ENCODE results near the gene MINDY4. TPM values are rescaled to one million over a fixed set of nuclear protein-coding genes. Genes with fewer than 3 reads are reported as not detected.

MINDY4 gene
- total RNA-seq, 2 donors from 2014 or later: 5.4 to 8.8 TPM

GRCh38 chr7:30795161-30795948 is 24.1 kb downstream of the MINDY4 start:
- peaks cover 9% of the 10 kb centered on the region for H3K36me3 ChIP-seq
- H3K27me3 ChIP-seq: no peaks in the 10 kb centered on the region
- peaks cover 0 to 53% of the 10 kb centered on the region in 2 donors for H3K4me1 ChIP-seq
- H3K9me3 ChIP-seq: no peaks in the 10 kb centered on the region
- H3K27ac ChIP-seq: peak overlapping the region; percentile 41 to 61
- DNase-seq (ENCODE audit: low spot score): no peak
- no peak overlapping the region for H3K4me3 ChIP-seq
- TF ChIP-seq CTCF (IDR thresholded peaks at IDR 0.05): no peak

GRCh38 chr7:30796105-30796869 is 25.1 kb downstream of the MINDY4 start:
- TF ChIP-seq CTCF (IDR thresholded peaks at IDR 0.05): no peak
- no peaks in the 10 kb centered on the region for H3K27me3 ChIP-seq
- H3K9me3 ChIP-seq: no peaks in the 10 kb centered on the region
- no peak overlapping the region for H3K4me3 ChIP-seq
- H3K4me1 ChIP-seq: peaks cover 0 to 58% of the 10 kb centered on the region in 2 donors
- peak overlapping the region; percentile 41 to 61 for H3K27ac ChIP-seq
- H3K36me3 ChIP-seq: peaks cover 6% of the 10 kb centered on the region
- DNase-seq (ENCODE audit: low spot score): no peak

GRCh38 chr7:30797176-30798040 is 26.2 kb downstream of the MINDY4 start:
- no peak for DNase-seq (ENCODE audit: low spot score)
- TF ChIP-seq CTCF (IDR thresholded peaks at IDR 0.05): no peak
- Histone ChIP-seq H3K36me3 (no peaks in the 10 kb centered on the region), H3K27ac (peak overlapping the region; percentile 10 to 61), H3K27me3 (no peaks in the 10 kb centered on the region), H3K4me3 (no peak overlapping the region), H3K9me3 (no peaks in the 10 kb centered on the region), H3K4me1 (peaks cover 0 to 62% of the 10 kb centered on the region in 2 donors)

- Histone ChIP-seq H3K36me3 (no peaks in the 10 kb centered on the region), H3K9me3 (no peaks in the 10 kb centered on the region), H3K4me3 (no peak overlapping the region), H3K27ac (peak overlapping the region; percentile 17 to 73), H3K4me1 (peaks cover 0 to 77% of the 10 kb centered on the region in 2 donors), H3K27me3 (no peaks in the 10 kb centered on the region)
- TF ChIP-seq CTCF (IDR thresholded peaks at IDR 0.05): no peak
- DNase-seq (ENCODE audit: low spot score): peak; percentile 90
Measured at GRCh38 chr7:30799206-30799975, 28.2 kb downstream of the MINDY4 start.

All from right atrium auricular region (tissue), 2 donors.